Neutrophil (primary cell): ENCODE data around the gene NT5C1B.

Source experiments
- H3K27ac ChIP-seq: fragments of 200-600 bp; sonication (generic); 2 replicates; pipeline ENCODE4 v1.5.1; 2016; ENCODE audit warnings: mild to moderate bottlenecking, moderate library complexity
- H3K27me3 ChIP-seq: fragments of 200-600 bp; sonication (generic); 2 replicates; pipeline ENCODE4 v1.6.0; 2016; ENCODE audit warnings: mild to moderate bottlenecking
- H3K36me3 ChIP-seq: fragments of 200-600 bp; sonication (generic); 2 replicates; pipeline ENCODE4 v1.5.1; 2017
- H3K4me1 ChIP-seq, 2 experiments: fragments of 200-600 bp in 1 of 2; sonication (generic) in 1 of 2; 1 replicate in 1 of 2; 2 replicates in 1 of 2; pipeline versions ENCODE4 v1.5.1 to v1.6.1; 2013 to 2016; ENCODE audit warnings: low read depth in 1 of 2, low read length in 1 of 2, mild to moderate bottlenecking in 1 of 2, moderate library complexity in 1 of 2; ENCODE audit not compliant: control insufficient read depth in 1 of 2, insufficient read depth in 1 of 2
- H3K4me3 ChIP-seq, 2 experiments: fragments of 200-600 bp in 1 of 2; sonication (generic) in 1 of 2; 1 replicate in 1 of 2; 2 replicates in 1 of 2; pipeline ENCODE4 v1.5.1; 2013 to 2016; ENCODE audit warnings: low read depth in 1 of 2, low read length in 1 of 2, mild to moderate bottlenecking in 1 of 2, moderate library complexity in 1 of 2
- H3K9me3 ChIP-seq: fragments of 200-600 bp; sonication (generic); 2 replicates; pipeline ENCODE4 v1.5.1; 2016
- CTCF ChIP-seq: fragments of 200-600 bp; sonication (generic); IDR thresholded peaks from 2 replicates; pipeline ENCODE4 v1.5.1; 2016; ENCODE audit warnings: antibody characterized with exemption

Gene NT5C1B

GRCh38 chr2:18527326-18527725, 62.0 kb downstream of the NT5C1B start:
- H3K27me3 ChIP-seq = no peaks in the 10 kb centered on the region
- H3K4me1 ChIP-seq = no peaks in the 10 kb centered on the region
- H3K36me3 ChIP-seq = no peaks in the 10 kb centered on the region
- H3K27ac ChIP-seq = no peak overlapping the region
- H3K9me3 ChIP-seq = no peaks in the 10 kb centered on the region
- H3K4me3 ChIP-seq = no peak overlapping the region
- no peak for TF ChIP-seq CTCF

- no peaks in the 10 kb centered on the region for H3K27me3 ChIP-seq
- no peaks in the 10 kb centered on the region for H3K9me3 ChIP-seq
- H3K36me3 ChIP-seq = no peaks in the 10 kb centered on the region
- no peak overlapping the region for H3K4me3 ChIP-seq
- H3K4me1 ChIP-seq = no peaks in the 10 kb centered on the region
- H3K27ac ChIP-seq = no peak overlapping the region
- TF ChIP-seq CTCF = no peak
Measured at GRCh38 chr2:18526429-18526828, 62.9 kb downstream of the NT5C1B start.

- Histone ChIP-seq H3K27ac (no peak overlapping the region), H3K27me3 (no peaks in the 10 kb centered on the region), H3K9me3 (no peaks in the 10 kb centered on the region), H3K4me1 (no peaks in the 10 kb centered on the region), H3K36me3 (no peaks in the 10 kb centered on the region), H3K4me3 (no peak overlapping the region)
- no peak for TF ChIP-seq CTCF
Measured at GRCh38 chr2:18525852-18526251, 63.5 kb downstream of the NT5C1B start.

GRCh38 chr2:18525236-18525635, 64.1 kb downstream of the NT5C1B start:
- H3K27me3 ChIP-seq = peaks cover 1% of the 10 kb centered on the region
- TF ChIP-seq CTCF = no peak
- no peaks in the 10 kb centered on the region for H3K4me1 ChIP-seq
- H3K27ac ChIP-seq = no peak overlapping the region
- no peaks in the 10 kb centered on the region for H3K36me3 ChIP-seq
- H3K9me3 ChIP-seq = no peaks in the 10 kb centered on the region
- H3K4me3 ChIP-seq = no peak overlapping the region

GRCh38 chr2:18522484-18523146, 66.8 kb downstream of the NT5C1B start:
- no peaks in the 10 kb centered on the region for H3K9me3 ChIP-seq
- no peaks in the 10 kb centered on the region for H3K4me1 ChIP-seq
- peaks cover 6% of the 10 kb centered on the region for H3K27me3 ChIP-seq
- H3K4me3 ChIP-seq = no peak overlapping the region
- no peaks in the 10 kb centered on the region for H3K36me3 ChIP-seq
- no peak overlapping the region for H3K27ac ChIP-seq
- no peak for TF ChIP-seq CTCF
